ENCODE data around the gene BSCL2. TPM values are rescaled to one million over a fixed set of nuclear protein-coding genes. Genes with fewer than 3 reads are reported as not detected.

BSCL2 gene
- total RNA-seq, 2 donors from 2014 or later = 36.5 to 65.5 TPM

DNA sequence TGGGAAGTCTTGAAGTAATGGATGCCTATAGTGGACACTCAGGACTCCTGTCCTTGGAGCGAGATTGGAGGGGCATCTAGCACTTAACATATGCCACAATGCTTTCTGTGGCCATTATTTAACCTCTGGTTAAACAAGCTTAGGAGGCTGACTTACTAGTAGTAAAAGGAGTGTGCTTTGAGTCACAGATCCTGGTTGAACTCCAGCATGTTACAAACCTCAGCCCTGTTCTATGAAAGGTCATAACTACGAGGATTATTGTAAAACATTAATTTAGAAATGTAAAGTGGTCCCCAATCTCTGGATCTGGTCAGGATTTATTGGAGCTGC, 34.1 kb downstream of the BSCL2 start:
- no peak overlapping the region for H3K4me3 ChIP-seq
- no peak for DNase-seq
- H3K4me1 ChIP-seq = peaks cover 23% of the 10 kb centered on the region
- TF ChIP-seq, protein P1, sequence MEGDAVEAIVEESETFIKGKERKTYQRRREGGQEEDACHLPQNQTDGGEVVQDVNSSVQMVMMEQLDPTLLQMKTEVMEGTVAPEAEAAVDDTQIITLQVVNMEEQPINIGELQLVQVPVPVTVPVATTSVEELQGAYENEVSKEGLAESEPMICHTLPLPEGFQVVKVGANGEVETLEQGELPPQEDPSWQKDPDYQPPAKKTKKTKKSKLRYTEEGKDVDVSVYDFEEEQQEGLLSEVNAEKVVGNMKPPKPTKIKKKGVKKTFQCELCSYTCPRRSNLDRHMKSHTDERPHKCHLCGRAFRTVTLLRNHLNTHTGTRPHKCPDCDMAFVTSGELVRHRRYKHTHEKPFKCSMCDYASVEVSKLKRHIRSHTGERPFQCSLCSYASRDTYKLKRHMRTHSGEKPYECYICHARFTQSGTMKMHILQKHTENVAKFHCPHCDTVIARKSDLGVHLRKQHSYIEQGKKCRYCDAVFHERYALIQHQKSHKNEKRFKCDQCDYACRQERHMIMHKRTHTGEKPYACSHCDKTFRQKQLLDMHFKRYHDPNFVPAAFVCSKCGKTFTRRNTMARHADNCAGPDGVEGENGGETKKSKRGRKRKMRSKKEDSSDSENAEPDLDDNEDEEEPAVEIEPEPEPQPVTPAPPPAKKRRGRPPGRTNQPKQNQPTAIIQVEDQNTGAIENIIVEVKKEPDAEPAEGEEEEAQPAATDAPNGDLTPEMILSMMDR (IDR thresholded peaks at IDR 0.05) = no peak
- no peak overlapping the region for H3K27ac ChIP-seq
- no peaks in the 10 kb centered on the region for H3K27me3 ChIP-seq
- H3K9ac ChIP-seq (ENCODE audit: low read depth in 2 of 2, low read length in 2 of 2) = peak overlapping the region in 1 of 2 donors; percentile 99
- no peaks in the 10 kb centered on the region for H3K36me3 ChIP-seq
- intact Hi-C loops (cut with DNase I) = no loop called here
- no peaks in the 10 kb centered on the region for H3K9me3 ChIP-seq

DNA sequence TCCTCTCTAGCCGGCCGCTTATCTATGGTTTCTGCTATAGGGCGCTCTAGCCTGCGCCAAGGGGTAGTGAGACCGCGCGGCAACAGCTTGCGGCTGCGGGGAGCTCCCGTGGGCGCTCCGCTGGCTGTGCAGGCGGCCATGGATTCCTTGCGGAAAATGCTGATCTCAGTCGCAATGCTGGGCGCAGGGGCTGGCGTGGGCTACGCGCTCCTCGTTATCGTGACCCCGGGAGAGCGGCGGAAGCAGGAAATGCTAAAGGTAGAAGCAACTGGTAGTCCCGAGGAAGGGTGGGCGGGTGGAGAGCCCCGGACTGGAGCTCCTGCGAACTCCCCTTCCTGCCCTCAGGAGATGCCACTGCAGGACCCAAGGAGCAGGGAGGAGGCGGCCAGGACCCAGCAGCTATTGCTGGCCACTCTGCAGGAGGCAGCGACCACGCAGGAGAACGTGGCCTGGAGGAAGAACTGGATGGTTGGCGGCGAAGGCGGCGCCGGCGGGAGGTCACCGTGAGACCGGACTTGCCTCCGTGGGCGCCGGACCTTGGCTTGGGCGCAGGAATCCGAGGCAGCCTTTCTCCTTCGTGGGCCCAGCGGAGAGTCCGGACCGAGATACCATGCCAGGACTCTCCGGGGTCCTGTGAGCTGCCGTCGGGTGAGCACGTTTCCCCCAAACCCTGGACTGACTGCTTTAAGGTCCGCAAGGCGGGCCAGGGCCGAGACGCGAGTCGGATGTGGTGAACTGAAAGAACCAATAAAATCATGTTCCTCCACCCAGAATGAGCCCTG, 35.4 kb downstream of the BSCL2 start, which contains the start of the genes LBHD1 and UQCC3:
TSS of gene LBHD1 (minus strand) at position 660 of the 782 bp plus-strand sequence. CDS start 2,236 bp downstream, outside the sequence.
TSS of gene UQCC3 (plus strand) at position 66 of the 782 bp plus-strand sequence. CDS start at position 139, 73 bp downstream.
- Histone ChIP-seq H3K9ac (ENCODE audit: low read depth in 2 of 2, low read length in 2 of 2) (peak within 1 kb of the TSS; percentile 96 to 99), H3K36me3 (no peaks in the 10 kb centered on the region), H3K27me3 (no peaks in the 10 kb centered on the region), H3K4me3 (peak within 1 kb of the TSS; percentile 57), H3K4me1 (peaks cover 21% of the 10 kb centered on the region), H3K9me3 (no peaks in the 10 kb centered on the region), H3K27ac (peak within 1 kb of the TSS; percentile 81)
- intact Hi-C loops (cut with DNase I) = no loop called here
- peak; percentile 88 for DNase-seq
- TF ChIP-seq, protein P1 (IDR thresholded peaks at IDR 0.05) = no peak

DNA sequence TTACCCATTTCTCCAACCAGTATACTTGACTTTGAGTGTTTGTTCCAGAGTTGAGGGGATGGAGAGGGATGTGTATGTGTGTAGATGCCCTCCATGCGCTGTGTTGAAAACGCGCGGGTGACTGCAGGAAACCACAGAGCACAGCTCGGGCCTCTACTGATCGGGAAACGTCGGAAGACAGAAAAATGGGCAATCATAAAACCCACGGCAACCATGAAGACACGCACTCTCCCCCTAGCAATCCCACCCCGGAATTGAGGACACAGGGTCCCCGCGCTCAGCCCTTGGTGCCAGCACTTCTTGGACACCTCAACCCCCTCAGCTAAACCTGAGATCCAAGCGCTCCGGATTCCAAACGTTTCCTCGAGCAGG, 36.0 kb downstream of the BSCL2 start:
- TF ChIP-seq, protein P1 (IDR thresholded peaks at IDR 0.05) = no peak
- intact Hi-C loops (cut with DNase I) = no loop called here

DNA sequence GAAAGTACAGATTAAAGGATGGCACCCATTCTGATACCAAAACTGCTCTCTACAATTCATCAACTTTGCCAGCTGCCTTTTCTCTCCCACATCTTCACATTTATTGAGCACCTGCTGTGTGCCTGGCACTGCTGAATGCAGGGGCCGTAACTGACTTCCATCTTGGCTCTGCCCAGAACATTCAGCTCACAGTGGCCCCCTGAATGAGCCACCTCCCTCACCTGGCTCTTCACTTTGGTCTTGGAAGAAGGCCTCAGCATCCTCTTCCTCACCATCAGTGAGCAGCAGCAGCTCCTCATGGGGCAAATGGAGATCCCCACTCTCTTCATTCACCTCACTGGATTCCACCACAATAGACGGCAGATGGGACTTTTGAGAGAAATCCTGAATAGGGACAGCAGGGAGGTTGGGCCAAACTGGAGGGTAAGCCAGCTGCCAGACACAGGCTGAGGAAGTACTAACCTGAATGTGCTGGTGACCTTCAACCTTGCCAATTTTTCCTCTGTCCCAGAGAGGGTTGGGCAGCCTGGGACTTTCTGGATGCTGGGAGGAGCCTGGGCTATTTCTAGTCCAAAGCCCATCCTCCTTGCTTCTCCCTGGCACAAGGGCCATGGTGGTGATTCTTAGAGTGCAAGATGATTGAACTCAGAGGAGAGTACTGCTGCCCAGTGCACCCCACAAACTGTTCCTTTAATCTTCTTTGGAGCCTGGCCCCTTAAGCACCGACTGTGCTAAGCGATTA, 37.6 kb downstream of the BSCL2 start:
- no peaks in the 10 kb centered on the region for H3K27me3 ChIP-seq
- H3K9ac ChIP-seq (ENCODE audit: low read depth in 2 of 2, low read length in 2 of 2) = peak overlapping the region; percentile 3 to 55
- no peaks in the 10 kb centered on the region for H3K36me3 ChIP-seq
- H3K27ac ChIP-seq = peak overlapping the region; percentile 81
- peaks cover 28% of the 10 kb centered on the region for H3K4me1 ChIP-seq
- intact Hi-C loops (cut with DNase I) = no loop called here
- no peaks in the 10 kb centered on the region for H3K9me3 ChIP-seq
- no peak overlapping the region for H3K4me3 ChIP-seq
- peak; percentile 81 for DNase-seq
- TF ChIP-seq, protein P1 (IDR thresholded peaks at IDR 0.05) = no peak

More for the DNA sequence above, 36.0 kb downstream of the BSCL2 start:
- no peaks in the 10 kb centered on the region for H3K9me3 ChIP-seq
- peaks cover 27% of the 10 kb centered on the region for H3K4me1 ChIP-seq
- H3K27me3 ChIP-seq = no peaks in the 10 kb centered on the region
- peak overlapping the region; percentile 57 for H3K4me3 ChIP-seq
- peak overlapping the region; percentile 96 to 99 for H3K9ac ChIP-seq (ENCODE audit: low read depth in 2 of 2, low read length in 2 of 2)
- no peak for DNase-seq
- H3K36me3 ChIP-seq = no peaks in the 10 kb centered on the region
- peak overlapping the region; percentile 81 for H3K27ac ChIP-seq

DNA sequence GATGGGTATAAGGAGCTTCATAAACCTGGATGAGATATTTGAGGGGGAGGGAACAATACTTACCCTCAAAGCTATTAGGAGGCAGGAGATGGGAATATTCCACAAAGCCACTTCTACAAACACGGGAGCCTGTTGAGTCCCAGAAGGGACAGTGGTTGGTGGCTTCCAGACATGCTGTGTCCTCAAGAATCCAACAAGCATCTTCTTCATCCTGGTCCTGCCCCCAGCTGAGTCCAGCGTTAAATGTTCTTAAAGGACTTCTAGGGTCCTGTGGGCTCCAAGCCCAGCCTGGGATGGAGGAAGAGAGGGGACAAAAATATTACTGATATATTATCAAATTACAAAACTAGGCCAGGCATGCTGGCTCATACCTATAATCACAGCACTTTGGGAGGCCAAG, 39.8 kb downstream of the BSCL2 start:
- Histone ChIP-seq H3K9ac (ENCODE audit: low read depth in 2 of 2, low read length in 2 of 2) (no peak overlapping the region), H3K27ac (no peak overlapping the region), H3K36me3 (no peaks in the 10 kb centered on the region), H3K9me3 (no peaks in the 10 kb centered on the region), H3K27me3 (no peaks in the 10 kb centered on the region), H3K4me3 (no peak overlapping the region), H3K4me1 (peaks cover 23% of the 10 kb centered on the region)
- intact Hi-C loops (cut with DNase I) = no loop called here
- TF ChIP-seq, protein P1 (IDR thresholded peaks at IDR 0.05) = no peak
- no peak for DNase-seq

Measured in colonic mucosa (tissue), 4 donors.